GM06990 (cell line): ENCODE data around the gene MTMR3.

ENCODE experiments used
- DNase-seq: peaks from one replicate; pipeline ENCODE4 v3.0.0-alpha.2; 2011; ENCODE audit not compliant: insufficient read length; ENCODE audit errors: extremely low read depth
- H3K27me3 ChIP-seq: replicated peaks from 2 replicates; pipeline ENCODE4 v1.6.0; 2011; ENCODE audit warnings: low read length; ENCODE audit not compliant: control insufficient read depth, insufficient read depth
- H3K36me3 ChIP-seq: 2 replicates; pipeline ENCODE4 v1.5.1; 2011; ENCODE audit warnings: low read length; ENCODE audit not compliant: control insufficient read depth, insufficient read depth
- H3K4me3 ChIP-seq: replicated peaks from 2 replicates; pipeline ENCODE4 v1.5.1; 2011; ENCODE audit warnings: low read depth, mild to moderate bottlenecking, control low read depth, low read length
- CTCF ChIP-seq: IDR thresholded peaks from 2 replicates; pipeline ENCODE4 v1.5.1; 2011; ENCODE audit warnings: low read length, control low read depth, mild to moderate bottlenecking, inconsistent platforms; ENCODE audit not compliant: insufficient read depth, poor library complexity, severe bottlenecking

MTMR3 gene

GRCh38 chr22:30013201-30013600 lies 130.2 kb downstream of the MTMR3 start:
- Histone ChIP-seq H3K36me3 (peaks cover 21% of the 10 kb centered on the region), H3K27me3 (no peaks in the 10 kb centered on the region), H3K4me3 (no peak overlapping the region)
- no peak for TF ChIP-seq CTCF
- no peak for DNase-seq

GRCh38 chr22:30014244-30014643 lies 131.3 kb downstream of the MTMR3 start:
- TF ChIP-seq CTCF = no peak
- DNase-seq = no peak
- Histone ChIP-seq H3K36me3 (peaks cover 22% of the 10 kb centered on the region), H3K4me3 (no peak overlapping the region), H3K27me3 (no peaks in the 10 kb centered on the region)

GRCh38 chr22:30015229-30015797 lies 132.3 kb downstream of the MTMR3 start:
- TF ChIP-seq CTCF = no peak
- peaks cover 25% of the 10 kb centered on the region for H3K36me3 ChIP-seq
- H3K4me3 ChIP-seq = no peak overlapping the region
- no peaks in the 10 kb centered on the region for H3K27me3 ChIP-seq
- DNase-seq = no peak

GRCh38 chr22:30015846-30016245 lies 132.9 kb downstream of the MTMR3 start:
- TF ChIP-seq CTCF = no peak
- no peaks in the 10 kb centered on the region for H3K27me3 ChIP-seq
- peaks cover 29% of the 10 kb centered on the region for H3K36me3 ChIP-seq
- no peak for DNase-seq
- H3K4me3 ChIP-seq = no peak overlapping the region

- peaks cover 34% of the 10 kb centered on the region for H3K36me3 ChIP-seq
- no peak for TF ChIP-seq CTCF
Measured at GRCh38 chr22:30016596-30016995, 133.6 kb downstream of the MTMR3 start.

More at GRCh38 chr22:30016596-30016995, 133.6 kb downstream of the MTMR3 start:
- no peak for DNase-seq
- no peak overlapping the region for H3K4me3 ChIP-seq
- H3K27me3 ChIP-seq = no peaks in the 10 kb centered on the region
